Naive thymus-derived CD4-positive, alpha-beta T cell (primary cell): Measurements from ENCODE around the gene IL9R. TPM values are rescaled to one million over a fixed set of nuclear protein-coding genes. Genes with fewer than 3 reads are reported as not detected.

Experiments
- polyA plus RNA-seq, 2 donors: library from polyadenylated mRNA; unstranded; fragments of 300-500 nt; fragmentation: Illumina TruSeq; gene quantifications; one replicate each; pipeline ENCODE4 v1.2.3, GENCODE V29; 2021
- total RNA-seq, 6 experiments: library from RNA in 5 of 6; stranded (reverse) in 5 of 6; gene quantifications; 1 replicate in 5 of 6; 2 replicates in 1 of 6; pipeline ENCODE4 v1.2.3 and lab custom pipeline; 2021 to 2026

The IL9R gene
- total and polyA plus RNA-seq, 7 experiments from 2014 or later, result 0.12 to 52.7 (median 1.4) TPM; not detected in 1

Other genes with a start within 250 kb of the IL9R start
- 10 to 100 TPM; 18.5 to 32.5 (median 21.0) TPM for gene VAMP7, start 116.4 kb upstream of the IL9R start, total RNA-seq
- 10 to 100 TPM; 57.9 to 61.2 TPM for gene VAMP7, start 116.4 kb upstream of the IL9R start, polyA plus RNA-seq